A673 (cell line): ENCODE measurements around the gene SETMAR. TPM values are rescaled to one million over a fixed set of nuclear protein-coding genes. Genes with fewer than 3 reads are reported as not detected.

Experiments
- BruUV-seq: library from RNA; stranded (reverse); fragments of 400-500 nt; replicated peaks from 2 replicates; lab custom pipeline; 2021; lab: Mats Ljungman, UMichigan
- CTCF ChIA-PET: fragments of 300-600 bp; sonication (Branson Sonifier 250); formaldehyde crosslinking; loops from one replicate; lab custom pipeline; 2022; ENCODE audit warnings: antibody characterized with exemption; lab: Charles Lee
- POLR2A ChIA-PET: fragments of 300-600 bp; sonication (Branson Sonifier 250); formaldehyde crosslinking; loops from one replicate; lab custom pipeline; 2022; ENCODE audit warnings: antibody characterized with exemption; ENCODE audit not compliant: low non-redundant PET; lab: Charles Lee
- DNase-seq: peaks from one replicate; pipeline ENCODE4 v3.0.0-alpha.2; 2015; ENCODE audit warnings: low spot score
- H3K27ac ChIP-seq: fragments of 200-600 bp; sonication (generic); 2 replicates; pipeline ENCODE4 v1.5.1; 2016; ENCODE audit warnings: mixed run types, low read depth, mild to moderate bottlenecking, mixed read lengths, antibody characterized with exemption, low read length; ENCODE audit not compliant: poor library complexity, severe bottlenecking
- H3K27me3 ChIP-seq: fragments of 200-600 bp; sonication (generic); replicated peaks from 2 replicates; pipeline ENCODE4 v1.6.1; 2017; ENCODE audit warnings: mixed run types, low read depth, mild to moderate bottlenecking, mixed read lengths, antibody characterized with exemption, low read length; ENCODE audit not compliant: insufficient read depth, poor library complexity
- H3K36me3 ChIP-seq: fragments of 200-600 bp; sonication (generic); 2 replicates; pipeline ENCODE4 v1.6.1; 2016; ENCODE audit warnings: mixed run types, mild to moderate bottlenecking, mixed read lengths, antibody characterized with exemption, low read length; ENCODE audit not compliant: insufficient read depth, poor library complexity, severe bottlenecking
- H3K4me1 ChIP-seq: fragments of 200-600 bp; sonication (generic); 2 replicates; pipeline ENCODE4 v1.6.1; 2017; ENCODE audit warnings: mixed run types, mild to moderate bottlenecking, mixed read lengths, antibody characterized with exemption, low read length; ENCODE audit not compliant: insufficient read depth, poor library complexity, severe bottlenecking
- H3K4me3 ChIP-seq: fragments of 200-600 bp; sonication (generic); 2 replicates; pipeline ENCODE4 v1.5.1; 2016; ENCODE audit warnings: low read depth, mixed run types, mild to moderate bottlenecking, mixed read lengths, low read length; ENCODE audit not compliant: poor library complexity, severe bottlenecking
- H3K9me3 ChIP-seq: fragments of 200-600 bp; sonication (generic); 2 replicates; pipeline ENCODE4 v1.6.1; 2016; ENCODE audit warnings: mixed run types, low read depth, mild to moderate bottlenecking, mixed read lengths, antibody characterized with exemption, low read length; ENCODE audit not compliant: poor library complexity, severe bottlenecking
- EZH2 ChIP-seq: fragments of 200-600 bp; sonication (generic); IDR thresholded peaks from 2 replicates; pipeline ENCODE4 v1.6.1; 2017; ENCODE audit warnings: borderline replicate concordance, low read depth, mild to moderate bottlenecking, mixed read lengths, antibody characterized with exemption, low read length; ENCODE audit not compliant: poor library complexity, severe bottlenecking
- intact Hi-C: fragments of 100-400 bp; cut with micrococcal nuclease; formaldehyde crosslinking; loops from one replicate; pipeline ENCODE4 v1.10.0; 2022; ENCODE audit not compliant: unreplicated experiment
- total RNA-seq: library from RNA; stranded (reverse); gene quantifications from 2 replicates; pipeline ENCODE4 v1.2.3, GENCODE V29; 2021
- TF ChIP-seq, protein P1 (sequence below): fragments of 300-800, 200-600 bp; sonication (generic); conservative IDR thresholded peaks from 2 replicates; pipeline ENCODE4 v1.5.1; 2017; ENCODE audit warnings: low read depth, mild to moderate bottlenecking, antibody characterized with exemption, low read length, moderate library complexity, mixed read lengths

The SETMAR gene
- total RNA-seq, 1 experiment from 2014 or later, result 25.8 TPM

GRCh38 chr3:4343258-4343657, 40.1 kb downstream of the SETMAR start:
- intact Hi-C loops, result no loop called here
- no TSS peak for BruUV-seq
- Histone ChIP-seq H3K4me1 (no peaks in the 10 kb centered on the region), H3K27ac (no peak overlapping the region), H3K27me3 (no peaks in the 10 kb centered on the region), H3K4me3 (no peak overlapping the region), H3K9me3 (no peaks in the 10 kb centered on the region), H3K36me3 (no peaks in the 10 kb centered on the region)
- DNase-seq, result peak; percentile 11
- ChIA-PET CTCF (no interaction called here), POLR2A (no interaction called here)
- no peak for TF ChIP-seq EZH2
- TF ChIP-seq, protein P1, sequence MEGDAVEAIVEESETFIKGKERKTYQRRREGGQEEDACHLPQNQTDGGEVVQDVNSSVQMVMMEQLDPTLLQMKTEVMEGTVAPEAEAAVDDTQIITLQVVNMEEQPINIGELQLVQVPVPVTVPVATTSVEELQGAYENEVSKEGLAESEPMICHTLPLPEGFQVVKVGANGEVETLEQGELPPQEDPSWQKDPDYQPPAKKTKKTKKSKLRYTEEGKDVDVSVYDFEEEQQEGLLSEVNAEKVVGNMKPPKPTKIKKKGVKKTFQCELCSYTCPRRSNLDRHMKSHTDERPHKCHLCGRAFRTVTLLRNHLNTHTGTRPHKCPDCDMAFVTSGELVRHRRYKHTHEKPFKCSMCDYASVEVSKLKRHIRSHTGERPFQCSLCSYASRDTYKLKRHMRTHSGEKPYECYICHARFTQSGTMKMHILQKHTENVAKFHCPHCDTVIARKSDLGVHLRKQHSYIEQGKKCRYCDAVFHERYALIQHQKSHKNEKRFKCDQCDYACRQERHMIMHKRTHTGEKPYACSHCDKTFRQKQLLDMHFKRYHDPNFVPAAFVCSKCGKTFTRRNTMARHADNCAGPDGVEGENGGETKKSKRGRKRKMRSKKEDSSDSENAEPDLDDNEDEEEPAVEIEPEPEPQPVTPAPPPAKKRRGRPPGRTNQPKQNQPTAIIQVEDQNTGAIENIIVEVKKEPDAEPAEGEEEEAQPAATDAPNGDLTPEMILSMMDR, result no peak

DNA sequence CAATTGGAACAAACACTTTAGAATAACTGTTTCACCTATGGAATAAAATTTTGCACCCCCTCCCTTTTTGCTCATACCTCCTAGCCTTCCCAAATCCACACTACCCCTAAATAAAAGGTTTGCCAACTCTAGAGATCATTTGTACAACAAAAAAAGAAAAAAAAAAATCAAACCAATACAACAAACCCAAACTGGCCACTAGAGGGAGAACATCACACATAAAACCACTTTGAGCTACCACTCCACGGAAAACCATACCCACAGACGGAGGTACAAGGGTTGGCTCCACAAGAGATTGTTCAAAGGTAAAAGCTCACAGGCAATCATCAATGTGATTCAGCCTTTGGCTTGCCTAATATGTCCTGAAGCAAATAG, 47.6 kb downstream of the SETMAR start:
- H3K27ac ChIP-seq, result no peak overlapping the region
- H3K4me3 ChIP-seq, result no peak overlapping the region
- peak; percentile 68 for DNase-seq
- POLR2A ChIA-PET, result no interaction called here
- TF ChIP-seq, protein P1, result peak; percentile 83
- TF ChIP-seq EZH2, result no peak
- H3K36me3 ChIP-seq, result no peaks in the 10 kb centered on the region
- BruUV-seq, result no TSS peak
- no peaks in the 10 kb centered on the region for H3K4me1 ChIP-seq
- intact Hi-C loops, result loop anchor here (1.0 to 5.0 kb wide), 2 partner anchors 142 to 283 kb away; partner anchors contain the start of gene ITPR1
- no peaks in the 10 kb centered on the region for H3K27me3 ChIP-seq
- H3K9me3 ChIP-seq, result no peaks in the 10 kb centered on the region
- CTCF ChIA-PET, result interaction anchor here (0.6 to 1.8 kb wide), 8 partner anchors 13 to 707 kb away, joined by 3 to 16 read pairs (median 4); partner anchors contain the start of gene ITPR1

GRCh38 chr3:4351164-4351855, 48.1 kb downstream of the SETMAR start:
- no peak for TF ChIP-seq EZH2
- TF ChIP-seq, protein P1, result no peak
- Histone ChIP-seq H3K4me3 (no peak overlapping the region), H3K27me3 (no peaks in the 10 kb centered on the region), H3K9me3 (no peaks in the 10 kb centered on the region), H3K27ac (no peak overlapping the region), H3K4me1 (no peaks in the 10 kb centered on the region), H3K36me3 (no peaks in the 10 kb centered on the region)
- BruUV-seq, result no TSS peak
- ChIA-PET CTCF (interaction anchor here (0.6 to 1.8 kb wide), 7 partner anchors 19 to 707 kb away, joined by 3 to 16 read pairs (median 5); partner anchors contain the start of gene ITPR1), POLR2A (no interaction called here)
- intact Hi-C loops, result loop anchor here (5.0 kb wide), 1 partner anchor 141 kb away; the partner anchor contains the start of gene ITPR1
- DNase-seq, result no peak
